ENCODE data around the gene PDGFRB. TPM values are rescaled to one million over a fixed set of nuclear protein-coding genes. Genes with fewer than 3 reads are reported as not detected.

Gene PDGFRB
- total RNA-seq, 1 donor from 2014 or later, result 54.6 TPM

DNA sequence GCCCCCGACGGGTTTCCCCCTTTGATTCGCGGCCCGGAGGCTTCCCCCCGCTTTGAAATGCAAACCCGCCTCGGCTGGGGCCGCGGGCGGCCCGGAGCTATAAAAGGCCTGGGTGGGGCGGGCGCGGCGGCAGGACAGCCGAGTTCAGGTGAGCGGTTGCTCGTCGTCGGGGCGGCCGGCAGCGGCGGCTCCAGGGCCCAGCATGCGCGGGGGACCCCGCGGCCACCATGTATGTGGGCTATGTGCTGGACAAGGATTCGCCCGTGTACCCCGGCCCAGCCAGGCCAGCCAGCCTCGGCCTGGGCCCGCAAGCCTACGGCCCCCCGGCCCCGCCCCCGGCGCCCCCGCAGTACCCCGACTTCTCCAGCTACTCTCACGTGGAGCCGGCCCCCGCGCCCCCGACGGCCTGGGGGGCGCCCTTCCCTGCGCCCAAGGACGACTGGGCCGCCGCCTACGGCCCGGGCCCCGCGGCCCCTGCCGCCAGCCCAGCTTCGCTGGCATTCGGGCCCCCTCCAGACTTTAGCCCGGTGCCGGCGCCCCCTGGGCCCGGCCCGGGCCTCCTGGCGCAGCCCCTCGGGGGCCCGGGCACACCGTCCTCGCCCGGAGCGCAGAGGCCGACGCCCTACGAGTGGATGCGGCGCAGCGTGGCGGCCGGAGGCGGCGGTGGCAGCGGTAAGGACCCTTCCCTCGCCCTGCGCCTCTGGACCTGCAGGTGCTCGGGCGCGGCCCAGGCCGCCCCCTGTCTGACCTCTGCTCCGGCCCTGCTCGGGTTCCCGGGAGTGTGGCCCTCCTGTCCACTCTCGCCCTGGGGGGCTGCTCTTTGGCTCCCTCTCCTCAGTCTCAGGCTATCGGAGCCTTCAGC lies 11.2 kb upstream of the PDGFRB start, which contains the start of gene CDX1:
Gene CDX1 (plus strand): TSS at position 129 of the 862 bp plus-strand sequence. CDS start 99 bp downstream, at position 228.
- intact Hi-C loops (cut with DNase I), result no loop called here
- no peak for DNase-seq (ENCODE audit: low spot score)

DNA sequence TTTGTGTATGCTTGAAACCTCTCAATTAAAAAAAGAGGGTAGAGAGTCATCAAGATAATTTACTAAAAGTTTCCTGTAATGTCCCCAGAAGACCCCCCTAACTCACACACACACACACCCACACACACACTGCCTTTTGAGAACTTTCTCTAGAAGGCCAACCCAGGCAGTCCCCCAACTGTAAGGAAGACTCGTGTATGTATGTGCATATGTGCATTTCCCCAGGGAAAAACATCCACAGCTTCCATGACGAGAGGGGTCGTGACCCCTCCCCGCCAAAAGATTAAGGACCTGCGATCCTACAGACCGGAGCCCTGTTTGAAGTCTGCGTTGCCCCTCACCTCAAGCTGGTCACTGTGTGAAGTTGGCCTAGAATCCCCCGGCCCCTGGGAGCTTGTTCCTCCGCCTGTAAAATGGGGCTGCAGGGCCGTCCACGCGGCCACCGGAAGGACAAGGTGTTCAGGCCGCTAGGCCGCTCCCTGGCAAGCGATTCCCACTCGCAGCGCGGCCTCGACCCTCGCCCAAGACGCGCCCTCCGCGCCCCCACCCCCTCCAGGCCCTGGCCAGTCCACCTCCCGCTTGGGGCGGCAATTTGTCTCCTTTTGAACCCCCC lies 10.5 kb upstream of the PDGFRB start:
- no peak for DNase-seq (ENCODE audit: low spot score)
- intact Hi-C loops (cut with DNase I), result no loop called here

DNA sequence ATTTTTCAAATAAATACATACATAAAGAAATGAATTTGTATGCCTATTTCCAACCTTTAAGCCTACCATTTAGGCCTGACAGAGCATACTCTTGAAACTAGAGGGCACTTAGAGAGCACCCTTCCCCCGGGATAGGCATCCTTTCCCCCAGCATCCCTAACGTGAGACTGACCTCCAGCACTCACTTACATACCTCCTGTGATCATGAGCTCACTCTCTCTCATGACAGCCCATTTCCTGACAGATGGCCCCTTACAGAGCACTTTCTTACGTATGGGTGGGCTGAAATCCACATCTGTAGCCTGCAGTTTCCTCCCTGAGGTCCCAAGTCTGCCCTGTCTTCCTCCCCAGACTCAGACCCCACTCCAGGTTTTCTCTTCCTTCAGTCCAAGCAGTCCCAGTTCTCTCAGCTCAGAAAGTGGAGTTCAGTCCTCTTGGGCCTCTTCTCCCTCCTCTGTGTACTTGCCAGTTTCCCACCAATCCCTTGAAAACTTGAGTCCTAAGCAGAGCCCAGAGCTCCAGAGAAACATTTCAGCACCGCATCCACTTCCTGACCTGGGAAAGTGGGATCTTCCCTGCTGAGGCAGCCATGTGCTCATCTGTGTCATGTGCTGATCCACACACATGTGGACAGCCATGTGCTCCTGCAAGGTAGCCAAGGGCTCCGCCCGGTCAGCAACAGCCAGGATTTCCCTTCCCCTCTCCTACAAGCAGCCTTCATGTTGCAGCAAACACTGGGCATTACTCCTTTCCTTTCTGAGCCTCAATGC lies 8.8 kb upstream of the PDGFRB start:
- no peak for DNase-seq (ENCODE audit: low spot score)
- intact Hi-C loops (cut with DNase I), result no loop called here

DNA sequence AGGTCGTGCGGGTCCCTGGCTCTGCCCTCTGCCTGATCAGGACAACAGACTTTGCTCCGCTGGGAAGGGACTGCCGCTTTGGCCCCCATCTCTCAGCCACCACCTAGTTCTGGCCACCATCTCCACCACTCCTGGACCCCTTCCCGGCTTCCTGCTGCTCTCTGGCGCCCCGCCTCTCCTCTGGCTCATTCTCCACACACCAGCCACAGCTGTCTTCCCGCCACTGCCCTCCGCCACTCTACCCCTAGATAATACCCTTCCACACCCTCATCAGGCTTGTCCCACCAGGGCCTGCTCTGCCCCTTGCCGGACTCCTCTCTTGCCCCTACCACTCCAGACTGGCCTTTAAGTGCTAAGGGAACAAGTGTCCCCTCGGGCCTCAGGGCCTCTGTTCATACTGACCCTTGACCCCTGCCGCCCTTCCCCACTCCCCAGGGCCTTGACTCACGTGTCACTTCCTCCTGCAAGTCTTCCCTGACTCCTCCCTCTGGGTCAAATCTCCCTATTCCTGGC lies 8.0 kb upstream of the PDGFRB start:
- no peak for DNase-seq (ENCODE audit: low spot score)
- intact Hi-C loops (cut with DNase I), result no loop called here

DNA sequence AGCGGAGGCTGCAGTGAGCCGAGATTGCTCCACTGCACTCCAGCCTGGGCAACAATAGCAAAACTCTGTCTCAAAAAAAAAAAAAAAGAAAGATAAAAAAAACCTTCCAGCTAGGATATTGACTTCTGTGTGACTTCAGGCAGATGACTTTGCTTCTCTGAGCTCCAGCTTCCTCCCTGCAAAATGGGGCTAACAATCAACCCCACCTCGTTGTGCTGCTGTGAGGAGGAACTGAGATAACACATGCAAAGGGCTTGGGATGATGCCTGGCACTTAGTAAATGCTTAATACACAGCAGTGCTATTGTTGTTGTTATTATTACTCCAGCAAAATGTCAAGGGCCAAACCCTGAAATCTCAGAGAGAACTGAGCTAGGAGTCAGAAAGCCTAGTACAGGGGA lies 7.4 kb upstream of the PDGFRB start:
- intact Hi-C loops (cut with DNase I), result no loop called here
- DNase-seq (ENCODE audit: low spot score), result no peak

DNA sequence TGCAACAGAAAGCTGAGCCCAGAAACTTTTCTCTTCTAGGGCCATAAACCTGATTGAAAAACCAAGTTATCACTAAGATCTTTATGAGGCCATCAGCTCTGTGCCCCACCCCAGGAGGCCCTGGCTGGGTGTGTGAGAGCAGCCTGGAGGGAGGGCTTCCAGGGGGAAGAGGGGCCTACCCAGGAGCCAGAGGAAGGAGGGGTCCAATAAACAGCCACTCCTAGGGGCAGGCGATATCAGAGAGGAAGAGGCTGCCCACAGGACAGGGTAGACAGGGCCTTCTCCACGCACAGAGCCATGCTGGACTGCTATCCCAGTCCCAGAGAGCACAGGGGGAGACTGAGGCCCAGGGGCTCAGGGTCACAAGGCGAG lies 6.5 kb upstream of the PDGFRB start:
- intact Hi-C loops (cut with DNase I), result no loop called here
- no peak for DNase-seq (ENCODE audit: low spot score)

DNA sequence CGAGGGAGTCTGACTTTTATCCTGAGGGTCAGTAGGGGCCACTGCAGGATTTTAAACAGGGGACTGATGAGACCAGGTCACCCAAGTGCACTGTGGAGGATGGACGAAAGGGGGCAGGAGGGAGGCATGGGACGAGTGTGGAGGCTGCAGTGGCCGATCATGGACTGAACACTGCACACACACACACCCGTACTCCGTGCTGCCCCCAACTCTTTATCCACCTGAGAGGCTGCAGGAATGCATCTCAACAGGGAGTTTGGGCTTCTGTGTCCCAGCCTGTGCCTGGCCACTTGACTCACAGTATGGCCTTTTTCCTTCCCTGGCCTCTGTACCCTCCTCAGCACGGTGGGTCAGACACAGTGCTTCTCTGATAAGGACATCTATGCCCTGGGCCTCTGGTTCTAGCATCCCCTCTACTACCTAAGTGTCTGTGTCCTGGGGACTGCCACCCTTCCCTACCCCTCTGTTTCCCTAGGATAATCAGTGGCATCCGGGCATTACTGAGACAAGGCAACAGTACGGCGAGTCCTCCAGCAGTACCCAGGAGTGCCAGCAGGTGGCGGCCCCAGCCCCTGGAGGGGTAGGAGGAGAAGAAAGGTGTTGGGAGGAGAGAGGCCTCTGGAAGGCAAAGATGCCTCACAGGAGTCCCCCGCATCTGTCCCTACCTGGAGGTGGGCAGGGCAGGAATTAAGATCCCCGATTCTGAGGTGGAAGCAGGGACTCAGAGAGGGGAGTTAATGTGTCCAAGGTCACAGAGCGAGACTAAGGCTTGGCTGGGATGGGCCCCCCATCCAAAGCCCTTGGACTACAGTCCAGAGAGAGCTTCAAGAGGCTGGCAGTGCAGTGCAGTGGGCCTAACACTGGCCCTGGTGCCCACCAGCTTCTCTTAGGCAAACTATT lies 5.8 kb upstream of the PDGFRB start:
- intact Hi-C loops (cut with DNase I), result loop anchor here (1.0 kb wide), 1 partner anchor 57 kb away; no protein-coding TSS in a partner anchor

DNA sequence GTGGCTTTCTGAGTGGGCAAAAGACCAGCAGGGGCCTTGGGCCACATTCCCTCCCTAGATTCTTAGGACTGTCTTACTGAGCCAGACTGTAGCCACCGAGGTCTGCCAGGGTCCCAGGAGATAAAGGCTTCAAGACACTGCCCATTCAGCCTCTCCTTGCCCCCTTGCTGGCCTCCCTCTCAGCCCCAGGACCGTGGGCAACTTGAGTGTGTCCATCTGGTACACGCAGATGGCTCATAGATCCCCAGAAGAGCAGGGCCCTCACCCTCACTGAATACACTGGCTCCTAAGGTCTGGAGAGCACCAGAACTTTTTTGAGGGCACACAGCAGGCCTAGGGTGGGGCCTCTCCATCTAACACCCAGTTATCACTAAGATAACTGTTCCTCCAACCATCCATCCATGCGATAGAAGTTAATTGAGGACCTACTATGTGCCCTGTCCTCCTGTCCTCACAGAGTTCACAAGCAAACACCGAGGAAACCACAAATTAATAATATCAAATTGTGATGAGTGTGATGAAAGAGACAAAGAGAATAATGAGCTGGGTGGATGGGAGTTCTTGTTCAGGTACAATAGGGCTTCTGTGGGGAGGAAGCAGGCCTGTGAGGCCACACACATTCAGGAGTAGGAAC lies 4.9 kb upstream of the PDGFRB start:
- intact Hi-C loops (cut with DNase I), result loop anchor here (1.0 kb wide), 1 partner anchor 58 kb away; no protein-coding TSS in a partner anchor
- DNase-seq (ENCODE audit: low spot score), result no peak

More for the DNA sequence above, 5.8 kb upstream of the PDGFRB start:
- peak; percentile 92 for DNase-seq (ENCODE audit: low spot score)

DNA sequence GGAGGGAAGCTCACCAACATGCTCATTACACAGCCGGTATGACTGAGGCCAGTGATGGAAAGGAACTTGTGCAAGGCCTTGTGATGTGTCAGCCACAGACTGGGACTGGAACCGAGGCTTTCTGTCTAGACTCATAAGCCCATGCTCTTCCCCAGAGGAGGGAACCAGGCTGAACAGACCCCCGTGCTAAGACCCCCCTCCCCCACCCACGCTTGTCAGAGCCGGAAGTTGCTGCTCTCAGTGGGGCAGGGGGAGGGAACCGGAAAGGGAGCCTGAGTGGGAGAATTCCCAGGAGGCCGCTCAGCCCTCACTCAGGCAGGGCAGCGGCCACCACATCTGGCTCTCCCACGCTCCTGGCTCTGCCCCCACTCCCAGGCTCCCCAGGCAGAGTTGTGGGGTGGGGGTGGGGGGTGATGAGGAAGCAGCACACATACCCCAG lies 4.1 kb upstream of the PDGFRB start:
- DNase-seq (ENCODE audit: low spot score), result no peak
- intact Hi-C loops (cut with DNase I), result no loop called here

DNA sequence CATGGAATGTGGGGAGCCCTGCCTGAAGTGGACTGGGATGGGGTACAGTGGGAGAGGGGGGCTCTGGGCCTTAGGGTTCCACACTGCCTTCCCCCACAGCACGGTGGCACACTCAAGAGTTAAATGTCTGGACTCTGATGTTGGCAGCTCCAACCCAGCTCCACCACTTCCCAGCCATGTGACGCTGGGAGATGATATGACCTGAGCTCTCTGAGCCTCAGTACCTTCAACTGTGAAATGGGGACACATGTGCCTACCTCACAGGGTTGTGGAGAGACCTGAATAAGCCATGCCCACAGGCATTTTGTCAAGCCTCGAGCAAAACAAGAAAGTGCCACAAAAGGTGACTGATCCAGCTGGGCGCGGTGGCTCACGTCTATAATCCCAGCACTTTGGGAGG lies 3.4 kb upstream of the PDGFRB start:
- no peak for DNase-seq (ENCODE audit: low spot score)
- intact Hi-C loops (cut with DNase I), result no loop called here

DNA sequence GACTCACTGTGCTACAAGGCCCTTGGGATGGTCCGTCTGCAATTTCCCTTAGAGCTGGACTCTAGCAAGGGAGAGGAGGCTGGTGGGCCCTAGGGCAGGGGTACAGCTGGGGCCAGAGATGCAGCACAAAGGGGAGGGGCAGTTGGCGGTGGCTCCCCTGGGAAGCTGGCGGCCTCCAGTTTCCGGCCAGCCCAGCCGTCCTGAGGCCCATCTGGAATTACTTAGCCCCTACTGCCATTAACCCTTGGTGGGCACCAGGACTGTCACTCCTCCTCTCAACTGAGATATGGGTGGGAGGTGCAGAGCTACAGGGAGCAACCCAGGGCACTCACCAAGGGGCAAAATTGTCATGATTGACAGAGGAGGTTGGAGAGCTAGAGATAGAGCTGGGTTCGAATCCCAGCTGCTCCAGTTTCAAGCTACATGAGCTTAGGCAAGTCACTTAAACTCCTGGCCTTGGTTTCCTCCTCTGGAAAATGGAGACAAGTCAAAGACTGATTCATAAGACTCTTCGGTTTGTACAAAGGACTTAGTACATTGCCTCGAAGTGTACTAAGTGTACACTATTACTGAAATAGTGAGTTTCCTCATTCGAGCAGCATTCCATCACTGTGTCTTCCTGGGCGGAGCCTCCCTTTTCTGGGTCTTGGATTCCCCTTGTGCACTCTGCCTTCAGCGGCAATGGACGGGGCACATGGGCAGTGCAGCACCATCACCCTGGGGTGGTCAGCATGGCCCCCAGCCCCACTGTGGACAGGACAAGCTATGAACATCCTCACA lies 2.7 kb upstream of the PDGFRB start:
- intact Hi-C loops (cut with DNase I), result no loop called here
- no peak for DNase-seq (ENCODE audit: low spot score)

DNA sequence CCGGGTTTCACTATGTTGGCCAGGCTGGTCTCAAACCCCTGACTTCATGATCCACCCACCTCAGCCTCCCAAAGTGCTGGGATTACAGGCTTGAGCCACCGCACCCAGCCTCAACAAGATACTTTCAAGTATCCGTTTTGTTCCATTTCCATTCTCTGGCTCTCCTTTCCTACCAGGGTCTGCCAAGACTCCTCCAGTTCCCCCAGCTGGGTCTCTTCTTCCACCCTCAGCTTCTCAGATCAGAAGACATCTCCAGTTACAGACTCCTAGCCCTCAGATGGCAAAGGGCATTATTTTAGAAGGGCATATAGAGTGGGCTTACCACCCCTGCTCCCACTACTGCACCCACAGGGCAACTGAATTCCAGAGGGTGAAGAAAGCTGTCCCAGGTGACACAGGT lies 1.5 kb upstream of the PDGFRB start:
- DNase-seq (ENCODE audit: low spot score), result no peak
- intact Hi-C loops (cut with DNase I), result loop anchor here (2.0 kb wide), 1 partner anchor 16 kb away; no protein-coding TSS in a partner anchor

DNA sequence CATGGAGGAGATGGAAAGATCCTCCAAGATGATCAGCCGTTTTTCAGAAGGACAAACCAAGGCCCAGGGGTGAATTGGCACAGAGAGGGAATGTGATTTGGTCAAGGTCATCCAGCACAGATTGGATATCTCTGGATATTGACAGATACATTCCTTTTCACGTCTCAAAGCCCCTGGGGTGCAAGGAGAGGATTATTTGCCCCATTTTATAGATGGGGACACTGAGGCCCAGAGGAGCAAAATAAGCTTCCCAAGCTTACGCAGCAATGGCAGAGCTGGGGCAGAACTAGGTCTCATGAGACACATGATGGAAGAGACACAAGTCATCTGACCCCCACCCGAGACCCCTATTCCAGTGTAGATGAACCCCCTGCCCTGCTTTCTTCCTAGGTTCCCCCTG lies 895 bp upstream of the PDGFRB start:
- no peak for DNase-seq (ENCODE audit: low spot score)
- intact Hi-C loops (cut with DNase I), result loop anchor here (2.0 kb wide), 1 partner anchor 16 kb away; no protein-coding TSS in a partner anchor

DNA sequence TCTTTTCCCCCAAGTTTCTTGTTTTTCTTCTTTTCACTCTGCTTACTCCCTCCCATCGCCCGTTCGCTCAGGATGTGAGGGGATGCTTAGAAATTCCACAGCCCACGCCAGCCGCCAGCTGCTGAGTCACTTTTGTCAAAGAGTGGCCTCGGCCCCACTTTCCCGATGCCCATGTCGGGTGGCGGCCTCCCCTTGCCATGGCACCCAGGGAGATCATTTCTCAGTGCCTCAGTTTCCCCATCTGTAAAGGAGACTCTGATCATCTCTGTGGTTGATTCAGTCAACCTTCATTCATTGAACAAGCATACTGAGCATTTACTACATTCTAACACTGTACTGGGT lies 353 bp upstream of the PDGFRB start:
- DNase-seq (ENCODE audit: low spot score), result no peak
- intact Hi-C loops (cut with DNase I), result loop anchor here (2.0 kb wide), 1 partner anchor 15 kb away; no protein-coding TSS in a partner anchor

DNA sequence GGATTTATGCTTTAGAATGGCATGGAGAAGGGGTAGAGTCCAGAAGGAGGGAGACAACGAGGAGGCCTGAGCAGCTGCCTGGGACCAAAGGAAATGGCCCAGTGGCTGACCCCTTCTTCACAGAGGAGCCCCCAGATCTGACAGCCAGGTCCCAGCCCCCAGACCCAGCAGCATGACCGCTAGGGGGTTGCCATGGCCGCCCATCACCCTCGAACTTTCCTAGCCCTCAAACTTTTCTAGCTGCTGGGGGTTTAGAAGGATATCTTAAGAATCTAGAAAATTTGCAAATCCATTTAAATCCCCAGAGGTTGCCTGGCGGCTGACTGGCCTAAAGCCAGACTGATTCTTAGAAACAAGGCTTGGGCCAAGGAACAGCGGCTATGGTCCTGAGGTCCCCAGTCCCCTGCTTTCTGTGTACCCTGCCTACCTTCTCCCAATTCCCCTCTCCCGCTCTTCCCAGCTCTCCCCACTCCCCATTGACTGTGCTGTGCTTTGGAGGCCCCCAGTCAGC lies 972 bp downstream of the PDGFRB start:
- DNase-seq (ENCODE audit: low spot score), result no peak

DNA sequence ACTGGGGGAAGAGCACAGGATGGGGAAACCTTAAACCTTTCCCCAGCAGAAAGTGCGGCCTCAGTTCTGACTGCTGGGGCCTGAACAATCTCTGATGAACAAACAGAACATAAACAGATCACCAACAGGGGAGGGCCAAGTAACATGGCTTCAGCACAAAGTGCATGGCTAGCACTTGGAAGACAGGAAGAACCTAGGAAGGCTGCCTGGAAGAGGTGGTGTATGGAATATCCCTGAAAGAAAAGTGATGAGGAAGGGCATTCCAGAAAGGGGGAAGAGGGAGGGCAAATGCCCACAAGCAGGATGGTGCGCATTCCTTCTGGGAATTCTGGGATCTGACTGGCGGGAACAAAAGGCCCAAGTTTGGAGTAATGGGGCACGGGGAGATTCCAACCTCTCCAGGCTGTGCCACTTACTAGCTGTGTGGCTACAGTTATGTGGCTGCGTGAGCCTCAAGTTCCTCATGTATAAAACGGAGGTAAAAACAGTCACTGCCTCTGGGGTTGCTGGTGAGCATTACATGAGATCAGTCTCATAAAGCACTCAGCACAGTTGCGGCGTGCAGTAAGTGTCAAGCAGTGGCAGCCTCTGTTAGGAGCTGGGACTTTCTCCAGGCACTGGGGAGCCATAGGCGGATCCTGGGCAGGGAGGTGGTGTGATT lies 1.6 kb downstream of the PDGFRB start:
- intact Hi-C loops (cut with DNase I), result no loop called here
- no peak for DNase-seq (ENCODE audit: low spot score)

More for the DNA sequence above, 972 bp downstream of the PDGFRB start:
- intact Hi-C loops (cut with DNase I), result no loop called here

DNA sequence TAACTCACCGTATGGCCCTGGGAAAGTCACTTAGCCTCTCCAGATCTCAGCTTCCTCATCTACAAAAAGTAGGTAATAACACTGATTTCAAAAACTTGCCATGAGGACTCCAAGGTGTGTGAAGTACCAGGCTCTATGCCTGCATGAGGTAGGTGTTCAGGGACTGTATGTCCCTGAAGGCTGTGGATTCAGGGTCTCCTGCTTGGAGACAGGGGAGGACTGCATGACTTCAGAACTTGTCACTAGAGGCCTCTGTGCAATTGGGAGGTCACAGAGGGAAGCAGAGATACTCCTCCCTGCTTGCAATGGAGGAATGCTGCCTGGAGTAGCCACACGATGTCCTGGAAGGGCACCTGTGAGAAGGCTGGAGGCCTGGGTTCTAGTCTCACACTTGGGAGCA lies 2.2 kb downstream of the PDGFRB start:
- intact Hi-C loops (cut with DNase I), result no loop called here
- no peak for DNase-seq (ENCODE audit: low spot score)

Data from cardiac septum (tissue), 1 donor.